D721Med (cell line): ENCODE results near the gene TUBB3.

Experiments used
- DNase-seq: peaks from one replicate; pipeline ENCODE4 v3.0.0; 2011; ENCODE audit warnings: low spot score; ENCODE audit not compliant: insufficient read length
- FAIRE-seq: peaks from 2 replicates; lab custom pipeline; 2011; peaks lifted over from hg19 to GRCh38; lab: Jason Lieb, UNC
- CTCF ChIP-seq: IDR thresholded peaks from 2 replicates; pipeline ENCODE4 v1.5.1; 2012; ENCODE audit warnings: mild to moderate bottlenecking, control low read depth; ENCODE audit not compliant: insufficient read depth; ENCODE audit errors: missing control alignments

TUBB3 gene

GRCh38 chr16:89952049-89952448 is 28.9 kb downstream of the TUBB3 start:
- no peak for FAIRE-seq
- DNase-seq, result no peak
- no peak for TF ChIP-seq CTCF

GRCh38 chr16:89952551-89952950 is 29.4 kb downstream of the TUBB3 start:
- FAIRE-seq (no peak), DNase-seq (no peak)
- no peak for TF ChIP-seq CTCF

GRCh38 chr16:89953671-89954406 is 30.7 kb downstream of the TUBB3 start:
- no peak for FAIRE-seq
- no peak for DNase-seq
- no peak for TF ChIP-seq CTCF

DNA sequence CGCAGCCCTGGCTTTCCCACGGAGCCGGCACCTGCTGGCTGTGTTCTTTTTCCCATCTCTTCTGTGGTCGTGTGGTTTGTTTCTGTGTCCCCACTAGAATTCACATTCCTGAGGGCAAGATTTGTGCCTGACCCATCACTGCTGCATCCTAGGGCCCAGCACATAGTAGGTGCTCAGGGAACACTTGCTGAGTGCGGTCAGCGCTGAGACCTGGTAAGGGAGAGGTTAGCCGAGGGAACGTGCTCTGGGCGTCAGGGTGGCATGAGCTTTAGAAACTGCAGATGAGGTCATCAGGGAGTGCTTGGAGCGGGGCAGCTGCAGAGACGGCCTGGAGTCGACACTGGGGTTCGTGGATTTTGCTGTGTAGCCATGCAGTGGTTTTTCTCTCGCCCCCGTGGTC is 31.3 kb downstream of the TUBB3 start:
- FAIRE-seq (no peak), DNase-seq (no peak)
- no peak for TF ChIP-seq CTCF

DNA sequence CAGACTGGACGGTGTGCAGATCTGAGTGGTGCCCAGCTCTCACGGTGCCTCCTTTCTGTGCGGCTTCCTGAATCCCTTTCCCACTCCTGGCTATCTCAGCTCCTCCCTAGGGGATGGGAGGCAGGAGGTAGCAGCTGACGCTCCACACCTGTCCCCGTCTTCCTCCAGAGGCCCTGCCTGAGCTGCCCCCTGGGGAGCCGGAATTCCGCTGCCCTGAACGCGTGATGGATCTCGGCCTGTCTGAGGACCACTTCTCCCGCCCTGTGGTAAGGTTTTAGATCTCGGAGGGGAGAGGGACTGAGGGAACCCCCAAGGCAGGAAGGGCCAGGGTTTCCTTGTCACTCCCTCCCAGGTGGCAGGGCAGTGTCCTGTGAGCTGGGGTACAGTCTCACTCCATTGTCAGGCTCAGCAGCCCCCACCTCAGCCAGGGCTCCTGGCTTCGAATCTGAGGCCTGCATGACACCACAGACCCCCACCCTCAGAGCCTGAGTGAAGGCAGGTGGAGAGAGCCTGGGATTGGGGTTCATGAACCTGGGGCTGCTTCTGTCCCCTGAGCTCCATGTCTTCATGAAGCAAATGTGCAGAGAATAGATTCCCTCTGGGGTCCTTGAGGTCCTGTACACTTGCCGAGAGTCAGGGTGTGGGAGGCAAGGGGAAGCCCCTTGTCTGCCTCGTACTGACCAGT is 32.0 kb downstream of the TUBB3 start:
- DNase-seq (no peak), FAIRE-seq (no peak)
- TF ChIP-seq CTCF, result no peak

DNA sequence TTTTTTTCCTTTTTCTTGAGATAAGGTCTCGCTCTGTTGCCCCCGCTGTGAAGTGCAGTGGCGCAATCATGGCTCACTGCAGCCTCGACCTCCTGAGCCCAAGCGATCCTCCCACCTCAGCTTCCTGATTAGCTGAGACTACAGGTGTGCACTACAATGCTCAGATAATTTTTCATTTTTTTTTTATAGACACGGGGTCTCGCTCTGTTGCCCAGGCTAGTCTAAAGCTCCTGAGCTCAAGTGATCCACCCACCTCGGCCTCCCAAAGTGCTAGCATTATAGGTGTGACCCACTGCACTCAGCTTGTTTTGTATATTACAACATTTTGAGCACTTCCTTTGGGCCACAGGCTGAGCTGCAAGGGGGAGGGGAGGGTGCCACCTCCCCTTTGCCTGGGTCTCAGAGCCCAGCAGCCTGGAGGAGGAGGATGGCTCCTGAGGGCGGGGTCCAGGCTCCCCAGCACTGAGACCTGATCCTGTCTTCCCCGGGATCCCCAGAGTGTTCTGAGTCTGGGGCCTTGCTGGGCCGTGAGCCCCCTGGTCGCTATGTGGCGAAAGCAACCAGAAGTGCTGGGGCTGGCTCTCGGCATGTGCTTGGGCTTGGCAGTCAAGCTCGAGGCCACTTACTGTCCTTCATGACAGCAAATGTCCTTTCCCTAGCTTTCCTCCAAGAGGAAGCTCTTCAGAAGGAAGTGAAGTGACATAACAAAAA is 33.5 kb downstream of the TUBB3 start:
- FAIRE-seq (no peak), DNase-seq (no peak)
- no peak for TF ChIP-seq CTCF
